HepG2 (cell line): ENCODE data around the gene RPTOR. TPM values are rescaled to one million over a fixed set of nuclear protein-coding genes. Genes with fewer than 3 reads are reported as not detected.

Experiments
- ASH2L ChIP-seq: fragments of 300-600, 200-600 bp; sonication (generic); IDR thresholded peaks from 2 replicates; pipeline ENCODE4 v1.7.0; 2017; ENCODE audit warnings: low read depth, mild to moderate bottlenecking, moderate library complexity, mixed read lengths, low read length; ENCODE audit not compliant: insufficient read length
- CBX1 ChIP-seq: IDR thresholded peaks from one replicate; pipeline ENCODE4 v1.6.1; 2016; ENCODE audit warnings: antibody characterized with exemption, low read depth
- ERF ChIP-seq: IDR thresholded peaks from 2 replicates; pipeline ENCODE4 v1.6.1; 2018; ENCODE audit warnings: missing biosample characterization, missing genetic modification reagents
- FIP1L1 ChIP-seq: fragments of 200-400 bp; formaldehyde crosslinking; IDR thresholded peaks from 2 replicates; pipeline ENCODE4 v1.6.1; 2018; ENCODE audit warnings: low read depth, mild to moderate bottlenecking, low read length, moderate library complexity, borderline replicate concordance; ENCODE audit not compliant: insufficient read depth
- HHEX ChIP-seq: IDR thresholded peaks from 2 replicates; pipeline ENCODE4 v1.6.1; 2016; ENCODE audit warnings: control low read depth
- HMGXB3 ChIP-seq: sonication (generic); formaldehyde crosslinking; IDR thresholded peaks from 2 replicates; pipeline ENCODE4 v1.4.0; 2020; ENCODE audit warnings: missing genetic modification reagents, borderline replicate concordance
- HNF1B ChIP-seq: sonication (generic); formaldehyde crosslinking; IDR thresholded peaks from 2 replicates; pipeline ENCODE4 v1.5.1; 2020; ENCODE audit warnings: mild to moderate bottlenecking, moderate library complexity, missing genetic modification reagents
- HOMEZ ChIP-seq: IDR thresholded peaks from 2 replicates; pipeline ENCODE4 v1.6.1; 2016; ENCODE audit warnings: low read depth
- NCOA5 ChIP-seq: sonication (generic); formaldehyde crosslinking; IDR thresholded peaks from 2 replicates; pipeline ENCODE4 v1.4.0; 2020; ENCODE audit warnings: missing genetic modification reagents
- PAF1 ChIP-seq: IDR thresholded peaks from 2 replicates; pipeline ENCODE4 v1.6.1; 2016; ENCODE audit warnings: missing genetic modification reagents, missing compliant biosample characterization
- PHB2 ChIP-seq: fragments of 450-650 bp; IDR thresholded peaks from 2 replicates; pipeline ENCODE4 v1.6.1; 2018; ENCODE audit not compliant: partially characterized antibody
- PRDM15 ChIP-seq: sonication (generic); formaldehyde crosslinking; IDR thresholded peaks from 2 replicates; pipeline ENCODE4 v1.4.0; 2020; ENCODE audit warnings: missing genetic modification reagents
- SKI ChIP-seq: fragments of 450-650 bp; IDR thresholded peaks from one replicate; pipeline ENCODE4 v1.6.1; 2018; ENCODE audit warnings: mild to moderate bottlenecking; ENCODE audit not compliant: partially characterized antibody
- SMYD3 ChIP-seq: sonication (generic); formaldehyde crosslinking; IDR thresholded peaks from 2 replicates; pipeline ENCODE4 v1.8.1; 2023; ENCODE audit warnings: mild to moderate bottlenecking, missing genetic modification reagents
- ZBTB44 ChIP-seq: sonication (generic); formaldehyde crosslinking; IDR thresholded peaks from 2 replicates; pipeline ENCODE4 v1.4.0; 2020; ENCODE audit warnings: missing genetic modification reagents
- ZNF747 ChIP-seq: sonication (generic); formaldehyde crosslinking; IDR thresholded peaks from 2 replicates; pipeline ENCODE4 v1.8.1; 2023; ENCODE audit warnings: missing genetic modification reagents, mild to moderate bottlenecking, borderline replicate concordance
- ZNF83 ChIP-seq: sonication (generic); formaldehyde crosslinking; IDR thresholded peaks from 2 replicates; pipeline ENCODE4 v1.4.0; 2020; ENCODE audit warnings: missing genetic modification reagents, mild to moderate bottlenecking, borderline replicate concordance
- polyA plus RNA-seq, 8 experiments: library from polyadenylated mRNA; depleted of rRNA in 3 of 8; stranded (reverse) in 7 of 8; unstranded in 1 of 8; fragments of >200 nt; fragmentation: Illumina TruSeq in 4 of 8; extraction: Trizol in 4 of 8; gene quantifications; 2 replicates each; pipeline versions ENCODE4 v1.2.1 to v1.2.3, GENCODE V29; 2011 to 2016; ENCODE audit warnings: low read depth in 4 of 8, missing spikeins in 1 of 8, mixed read lengths in 1 of 8; ENCODE audit not compliant: insufficient read depth in 1 of 8
- total RNA-seq, 5 experiments: library from RNA; depleted of rRNA; stranded (reverse); fragments of >200 nt; fragmentation: Illumina TruSeq; extraction: Trizol; gene quantifications; 2 replicates each; pipeline ENCODE4 v1.2.3, GENCODE V29; 2016; ENCODE audit warnings: low read depth in 1 of 5

Gene RPTOR
- total and polyA plus RNA-seq, 2 of the 13 experiments (the other 11 are each of a cell fraction or from before 2014, with no cell fraction given): 6.6 to 25.3 TPM

GRCh38 chr17:80649672-80650330 is 105.2 kb downstream of the RPTOR start (continued):
- TF ChIP-seq FIP1L1 (no peak), HHEX (CRISPR knock-in tag) (no peak), PAF1 (no peak), SKI (no peak), CBX1 (no peak), ZBTB44 (CRISPR knock-in tag) (no peak), ASH2L (no peak), PRDM15 (CRISPR knock-in tag) (no peak), PHB2 (no peak), HOMEZ (no peak), ZNF747 (CRISPR knock-in tag) (no peak), ZNF83 (no peak), SMYD3 (CRISPR knock-in tag) (no peak), ERF (CRISPR knock-in tag) (peak; percentile 53; the same call in 1 of the 2 replicates), NCOA5 (no peak), HMGXB3 (CRISPR knock-in tag) (no peak), HNF1B (CRISPR knock-in tag) (no peak)
